ENCODE data around the gene PSMD4.
"Not testable (repeated sequence)": the region's sequence is repeated elsewhere in the genome, so short reads cannot be mapped to it uniquely, and the experiment has no call there.

PSMD4 gene

DNA sequence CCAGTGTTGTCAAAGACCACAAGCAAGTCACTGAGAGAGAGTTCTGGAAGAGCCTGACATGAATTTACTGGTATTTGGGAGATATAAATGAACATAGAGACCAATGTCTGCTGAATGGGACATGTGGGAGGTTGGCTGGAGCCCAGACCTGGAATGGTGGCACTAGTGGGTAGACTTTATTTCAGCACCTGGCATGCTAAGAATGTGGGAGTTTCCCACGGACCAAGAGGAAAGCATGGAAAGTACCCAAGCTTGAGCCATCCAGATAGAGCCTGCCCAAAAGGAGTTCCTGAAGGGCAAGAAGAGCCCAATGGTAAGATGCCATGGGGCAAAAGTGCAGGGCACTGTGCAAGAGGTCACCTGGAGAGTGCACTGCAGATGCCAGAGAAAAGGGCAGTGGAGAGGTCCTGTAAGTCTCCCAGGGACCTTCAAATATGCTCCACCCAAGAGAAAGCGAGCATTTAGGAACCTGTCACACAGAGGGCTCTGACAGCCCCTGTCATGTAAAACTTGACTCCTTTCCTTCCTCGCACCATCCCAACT, 19.5 kb downstream of the PSMD4 start:
- no peak for DNase-seq (ENCODE audit: low spot score)

DNA sequence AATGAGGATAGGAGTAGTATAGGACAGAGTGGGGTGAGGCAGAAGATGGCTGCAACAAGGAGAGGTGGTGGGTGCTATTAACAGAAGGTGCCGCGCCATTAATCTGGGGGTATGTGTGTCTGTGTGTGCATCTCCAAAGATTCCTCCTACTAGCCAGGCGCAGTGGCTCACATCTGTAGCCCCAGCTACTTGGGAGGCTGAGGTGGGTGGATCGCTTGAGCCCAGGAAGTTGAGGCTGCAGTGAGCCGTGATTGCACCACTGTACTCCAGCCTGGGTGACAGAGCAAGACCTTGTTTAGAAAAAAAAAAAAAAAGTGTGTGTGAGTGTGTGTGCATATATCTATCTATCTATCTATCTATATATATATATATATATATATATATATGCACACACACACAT, 20.8 kb downstream of the PSMD4 start:
- not testable (repeated sequence) for DNase-seq (ENCODE audit: low spot score)

DNA sequence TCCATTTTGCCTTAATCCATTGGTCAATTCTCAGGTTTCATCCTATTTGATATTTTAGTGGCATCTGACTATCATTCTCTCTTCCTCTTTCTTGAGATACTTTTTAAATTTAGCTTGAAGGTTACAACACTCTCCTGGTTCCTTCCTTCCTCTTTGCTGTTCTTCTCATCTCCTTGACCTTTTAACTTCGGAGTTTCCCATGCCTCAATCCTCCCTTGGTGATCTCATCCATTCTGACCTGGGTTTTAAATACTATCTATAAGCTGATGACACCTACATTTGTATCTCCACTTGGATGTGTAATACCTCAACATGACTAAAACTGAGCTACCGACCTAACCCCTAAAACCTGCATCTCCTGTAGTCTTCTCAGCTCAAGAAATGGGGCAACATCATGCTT, 22.7 kb downstream of the PSMD4 start:
- no peak for DNase-seq (ENCODE audit: low spot score)

DNA sequence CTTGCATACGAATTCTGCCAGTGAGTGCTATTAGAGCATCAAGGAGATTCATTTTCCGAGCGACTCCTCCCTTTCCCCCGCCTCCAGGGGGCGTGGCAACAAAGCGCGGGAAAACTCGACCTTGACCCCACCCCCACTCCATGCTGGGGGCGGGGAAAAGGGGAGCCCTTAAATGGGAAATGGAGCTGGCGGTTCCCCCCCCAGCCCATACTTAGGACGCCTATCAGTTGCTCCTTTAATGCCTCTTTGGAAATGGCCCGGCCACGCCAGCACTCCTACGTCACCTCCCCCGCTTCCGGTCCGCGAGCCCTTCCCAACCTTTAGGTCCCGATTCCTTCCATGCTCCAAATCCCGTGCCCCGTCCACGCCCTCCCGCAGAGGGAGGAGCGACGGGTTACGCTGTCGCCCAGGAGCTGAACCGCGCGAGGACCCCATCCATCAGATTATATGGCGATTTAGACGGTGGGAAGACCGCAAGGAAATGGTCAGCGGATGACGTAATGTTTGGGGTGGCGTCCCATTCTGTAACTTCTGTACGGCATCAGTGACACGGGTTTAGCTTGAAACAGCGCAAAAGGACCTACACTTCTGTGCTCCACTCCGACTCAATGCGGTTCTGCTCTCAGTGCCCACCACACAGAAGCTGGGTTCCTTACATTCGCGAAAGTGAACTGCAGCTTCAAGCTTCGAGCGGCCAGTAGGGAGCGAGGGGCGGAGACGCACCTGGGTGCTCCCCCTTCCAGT, 26.9 kb downstream of the PSMD4 start:
- peak; percentile 94 for DNase-seq (ENCODE audit: low spot score)

DNA sequence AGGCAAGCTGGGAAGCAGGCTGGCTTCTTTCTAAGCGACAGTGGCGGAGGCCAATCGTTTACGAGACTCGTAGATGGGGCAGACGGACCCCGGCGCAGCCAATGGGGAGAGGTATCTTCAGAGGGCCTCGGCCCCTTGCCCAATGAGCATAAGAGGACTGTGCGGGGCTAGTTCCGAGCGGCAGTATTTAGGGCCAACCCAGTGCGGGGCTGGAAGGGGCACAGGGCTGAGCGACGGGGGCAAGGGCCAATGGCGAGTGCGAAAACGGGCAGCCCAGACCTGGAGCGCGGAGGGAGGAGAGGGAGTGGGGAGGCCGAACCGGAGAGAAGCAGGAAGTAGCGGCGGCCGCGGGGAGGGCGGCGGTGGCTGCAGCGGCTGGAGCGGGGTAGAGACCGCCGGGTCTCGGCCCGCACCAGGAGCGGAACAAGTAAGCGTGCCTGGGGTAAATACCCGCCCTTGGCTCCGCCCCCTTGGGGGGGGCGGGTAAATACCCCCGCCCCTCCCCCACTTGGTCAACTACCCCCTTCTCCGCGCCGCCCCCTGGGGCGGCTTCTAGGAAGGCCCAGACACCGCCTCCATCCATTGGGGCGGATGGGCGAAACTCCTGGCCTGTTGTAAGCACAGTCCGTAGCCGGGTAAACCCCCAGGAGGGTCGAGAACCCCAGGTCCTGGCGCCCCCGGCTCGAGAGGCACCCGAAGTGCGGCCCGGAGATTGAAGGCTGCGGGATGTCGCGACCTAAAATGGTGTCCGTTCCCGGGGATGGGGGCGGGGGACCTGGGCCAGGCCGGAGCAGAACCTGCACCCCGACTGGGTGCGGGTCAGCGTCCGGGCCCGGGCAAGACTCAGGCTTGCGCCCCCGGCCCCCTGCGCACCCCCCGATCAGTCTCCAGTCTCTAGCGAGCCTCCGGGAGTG, 27.7 kb downstream of the PSMD4 start, which contains the start of gene ZNF687:
ZNF687 (plus strand) TSS at position 331 of the 914 bp plus-strand sequence. CDS start 3,993 bp downstream, outside the sequence.
- DNase-seq (ENCODE audit: low spot score) = peak; percentile 99

DNA sequence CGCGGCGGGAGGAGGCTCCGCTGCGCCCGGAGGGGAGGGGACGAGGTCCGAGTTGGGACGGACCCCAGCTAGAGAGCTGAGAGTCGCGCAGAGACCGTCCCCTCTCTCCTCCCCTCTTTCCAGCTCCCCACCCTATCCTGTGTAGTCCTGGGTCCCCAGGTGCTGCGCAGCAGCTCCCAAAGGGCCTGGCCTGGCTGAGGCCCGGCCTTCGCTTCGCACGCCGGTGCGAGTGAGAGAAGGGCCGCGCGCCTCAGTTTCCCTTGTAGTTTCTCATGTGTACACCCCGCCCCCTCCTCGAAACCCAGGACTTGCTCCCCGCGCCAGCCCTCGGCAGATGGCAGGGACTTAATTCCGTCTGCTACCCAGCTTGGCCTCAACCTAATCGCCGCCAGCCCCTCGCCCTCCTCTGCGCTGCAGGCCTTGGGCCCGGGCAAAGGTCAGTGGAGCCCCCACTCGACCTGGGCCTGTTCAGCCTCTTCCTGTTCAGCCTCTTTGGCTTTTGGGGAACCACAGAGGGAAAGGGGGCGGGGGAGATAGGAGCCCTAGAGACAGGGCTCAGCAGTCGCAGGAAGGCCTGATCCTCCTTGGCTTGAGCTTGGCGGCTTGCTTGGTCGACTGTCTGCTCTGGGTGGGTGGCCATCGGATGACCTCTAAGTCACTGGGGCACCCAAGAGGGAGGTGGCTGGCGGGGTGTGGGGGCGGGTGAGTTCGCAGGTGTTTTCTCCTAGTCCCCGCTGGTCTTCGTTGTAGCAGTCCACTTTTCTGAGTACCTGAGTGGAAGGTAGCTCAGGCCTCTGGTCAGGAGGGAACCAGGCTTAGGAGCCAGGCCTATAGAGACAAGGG, 28.6 kb downstream of the PSMD4 start:
- peak; percentile 27 for DNase-seq (ENCODE audit: low spot score)

DNA sequence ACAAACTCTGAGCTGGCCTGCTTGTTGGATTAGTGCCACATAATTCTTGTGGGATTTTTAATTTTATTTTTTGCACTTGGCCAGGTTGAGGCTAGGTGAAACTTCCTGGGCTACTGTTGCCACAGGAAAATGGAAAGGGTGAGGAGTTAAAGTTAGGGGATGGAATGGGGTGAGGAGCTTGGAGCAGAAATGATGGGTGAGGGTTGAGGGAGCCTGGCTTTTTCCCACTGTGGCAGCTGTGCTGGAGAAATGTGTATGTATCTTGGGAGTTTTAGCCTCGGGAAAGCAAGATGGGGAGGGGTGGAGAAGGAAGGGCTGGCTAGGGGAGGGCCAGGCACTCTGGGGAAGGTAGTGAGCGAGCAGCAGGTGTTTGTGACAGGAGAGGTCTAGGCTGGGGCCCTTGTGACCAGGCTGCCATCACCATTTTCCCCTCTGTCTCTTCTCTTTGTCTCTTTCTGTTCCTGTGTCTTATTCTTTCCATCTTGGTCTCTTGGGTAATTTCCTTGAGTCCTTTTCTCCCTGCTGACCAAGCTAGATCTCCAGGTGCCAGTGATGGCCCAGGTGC, 29.6 kb downstream of the PSMD4 start:
- DNase-seq (ENCODE audit: low spot score) = no peak

DNA sequence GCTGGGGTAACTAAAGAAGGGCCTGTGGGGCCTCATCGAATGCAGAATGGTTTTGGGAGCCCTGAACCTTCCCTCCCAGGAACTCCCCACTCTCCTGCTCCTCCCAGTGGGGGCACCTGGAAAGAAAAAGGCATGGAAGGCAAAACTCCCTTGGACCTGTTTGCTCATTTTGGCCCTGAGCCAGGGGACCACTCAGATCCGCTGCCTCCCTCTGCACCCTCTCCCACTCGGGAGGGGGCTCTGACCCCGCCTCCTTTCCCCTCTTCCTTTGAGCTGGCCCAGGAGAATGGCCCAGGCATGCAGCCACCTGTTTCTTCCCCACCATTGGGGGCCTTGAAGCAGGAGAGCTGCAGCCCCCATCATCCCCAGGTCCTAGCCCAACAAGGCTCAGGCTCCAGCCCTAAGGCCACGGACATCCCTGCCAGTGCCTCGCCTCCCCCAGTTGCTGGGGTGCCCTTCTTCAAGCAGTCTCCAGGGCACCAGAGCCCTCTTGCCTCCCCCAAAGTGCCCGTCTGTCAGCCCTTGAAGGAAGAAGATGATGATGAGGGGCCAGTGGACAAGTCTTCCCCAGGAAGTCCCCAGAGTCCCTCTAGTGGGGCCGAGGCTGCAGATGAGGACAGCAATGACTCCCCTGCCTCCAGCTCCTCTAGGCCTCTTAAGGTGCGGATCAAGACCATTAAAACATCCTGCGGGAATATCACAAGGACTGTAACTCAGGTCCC, 32.2 kb downstream of the PSMD4 start:
- no peak for DNase-seq (ENCODE audit: low spot score)

DNA sequence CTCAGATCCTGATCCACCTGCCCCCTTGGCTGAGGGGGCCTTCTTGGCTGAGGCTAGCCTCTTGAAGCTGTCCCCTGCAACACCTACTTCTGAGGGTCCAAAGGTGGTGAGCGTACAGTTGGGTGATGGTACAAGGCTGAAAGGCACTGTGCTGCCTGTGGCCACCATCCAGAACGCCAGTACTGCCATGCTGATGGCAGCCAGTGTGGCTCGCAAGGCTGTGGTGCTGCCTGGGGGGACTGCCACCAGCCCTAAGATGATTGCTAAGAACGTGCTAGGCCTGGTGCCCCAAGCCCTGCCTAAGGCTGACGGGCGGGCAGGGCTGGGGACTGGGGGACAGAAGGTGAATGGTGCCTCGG, 32.8 kb downstream of the PSMD4 start:
- no peak for DNase-seq (ENCODE audit: low spot score)

DNA sequence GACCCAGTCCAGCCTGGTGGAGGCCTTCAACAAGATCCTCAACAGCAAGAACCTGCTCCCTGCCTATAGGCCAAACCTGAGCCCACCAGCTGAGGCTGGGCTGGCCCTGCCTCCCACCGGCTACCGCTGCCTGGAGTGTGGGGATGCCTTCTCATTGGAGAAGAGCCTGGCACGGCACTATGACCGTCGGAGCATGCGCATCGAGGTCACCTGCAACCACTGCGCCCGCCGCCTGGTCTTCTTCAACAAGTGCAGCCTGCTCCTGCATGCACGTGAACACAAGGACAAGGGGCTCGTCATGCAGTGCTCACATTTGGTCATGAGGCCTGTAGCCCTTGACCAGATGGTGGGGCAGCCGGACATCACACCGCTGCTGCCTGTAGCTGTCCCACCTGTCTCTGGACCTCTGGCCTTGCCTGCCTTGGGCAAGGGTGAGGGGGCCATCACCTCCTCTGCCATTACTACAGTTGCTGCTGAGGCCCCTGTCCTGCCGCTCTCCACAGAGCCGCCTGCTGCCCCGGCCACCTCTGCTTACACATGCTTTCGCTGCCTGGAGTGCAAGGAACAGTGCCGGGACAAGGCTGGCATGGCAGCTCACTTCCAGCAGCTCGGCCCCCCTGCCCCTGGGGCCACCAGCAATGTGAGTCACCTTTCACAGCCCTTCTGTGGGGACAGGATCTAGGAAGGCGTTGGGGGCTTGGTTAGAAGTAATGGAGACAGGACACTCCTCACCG, 33.4 kb downstream of the PSMD4 start:
- no peak for DNase-seq (ENCODE audit: low spot score)

DNA sequence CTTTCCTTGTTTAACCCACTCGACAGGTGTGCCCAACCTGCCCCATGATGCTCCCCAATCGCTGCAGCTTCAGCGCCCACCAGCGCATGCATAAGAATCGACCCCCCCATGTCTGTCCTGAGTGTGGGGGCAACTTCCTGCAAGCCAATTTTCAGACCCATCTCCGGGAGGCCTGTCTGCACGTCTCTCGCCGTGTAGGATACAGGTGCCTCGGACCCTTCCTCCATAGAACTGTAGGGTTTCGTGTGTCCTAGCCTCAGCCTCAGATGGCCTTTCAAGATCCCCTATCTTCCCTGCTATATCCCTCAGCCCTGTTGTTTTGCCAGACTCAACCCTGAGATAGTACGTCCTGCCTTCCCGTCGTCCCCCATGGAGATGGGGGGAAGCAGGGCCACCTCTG, 34.0 kb downstream of the PSMD4 start:
- DNase-seq (ENCODE audit: low spot score) = no peak

DNA sequence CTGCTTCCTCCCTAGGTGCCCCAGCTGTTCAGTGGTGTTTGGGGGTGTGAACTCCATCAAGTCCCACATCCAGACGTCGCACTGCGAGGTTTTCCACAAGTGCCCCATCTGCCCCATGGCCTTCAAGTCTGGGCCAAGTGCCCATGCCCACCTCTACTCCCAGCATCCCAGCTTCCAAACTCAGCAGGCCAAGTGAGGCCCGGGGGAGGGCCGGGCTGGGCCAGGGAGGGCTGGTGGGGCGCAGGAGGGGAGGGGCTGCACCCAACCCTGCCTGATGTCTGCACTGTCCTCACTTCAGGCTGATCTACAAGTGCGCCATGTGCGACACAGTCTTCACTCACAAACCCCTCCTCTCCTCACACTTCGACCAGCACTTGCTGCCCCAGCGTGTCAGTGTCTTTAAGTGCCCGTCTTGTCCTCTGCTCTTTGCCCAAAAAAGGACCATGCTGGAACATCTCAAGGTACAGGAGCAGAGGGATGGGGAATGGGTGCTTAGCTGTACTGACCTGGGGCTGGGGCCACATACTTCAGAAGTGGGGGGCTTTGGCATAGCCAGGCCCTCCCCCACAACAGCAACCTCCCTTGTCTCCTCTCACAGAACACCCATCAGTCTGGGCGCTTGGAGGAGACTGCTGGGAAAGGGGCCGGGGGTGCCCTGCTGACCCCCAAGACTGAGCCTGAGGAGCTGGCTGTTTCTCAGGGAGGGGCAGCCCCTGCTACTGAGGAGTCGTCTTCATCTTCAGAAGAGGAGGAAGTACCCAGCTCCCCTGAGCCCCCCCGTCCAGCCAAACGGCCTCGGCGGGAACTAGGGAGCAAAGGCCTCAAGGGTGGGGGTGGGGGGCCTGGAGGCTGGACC, 34.8 kb downstream of the PSMD4 start:
- DNase-seq (ENCODE audit: low spot score) = no peak

DNA sequence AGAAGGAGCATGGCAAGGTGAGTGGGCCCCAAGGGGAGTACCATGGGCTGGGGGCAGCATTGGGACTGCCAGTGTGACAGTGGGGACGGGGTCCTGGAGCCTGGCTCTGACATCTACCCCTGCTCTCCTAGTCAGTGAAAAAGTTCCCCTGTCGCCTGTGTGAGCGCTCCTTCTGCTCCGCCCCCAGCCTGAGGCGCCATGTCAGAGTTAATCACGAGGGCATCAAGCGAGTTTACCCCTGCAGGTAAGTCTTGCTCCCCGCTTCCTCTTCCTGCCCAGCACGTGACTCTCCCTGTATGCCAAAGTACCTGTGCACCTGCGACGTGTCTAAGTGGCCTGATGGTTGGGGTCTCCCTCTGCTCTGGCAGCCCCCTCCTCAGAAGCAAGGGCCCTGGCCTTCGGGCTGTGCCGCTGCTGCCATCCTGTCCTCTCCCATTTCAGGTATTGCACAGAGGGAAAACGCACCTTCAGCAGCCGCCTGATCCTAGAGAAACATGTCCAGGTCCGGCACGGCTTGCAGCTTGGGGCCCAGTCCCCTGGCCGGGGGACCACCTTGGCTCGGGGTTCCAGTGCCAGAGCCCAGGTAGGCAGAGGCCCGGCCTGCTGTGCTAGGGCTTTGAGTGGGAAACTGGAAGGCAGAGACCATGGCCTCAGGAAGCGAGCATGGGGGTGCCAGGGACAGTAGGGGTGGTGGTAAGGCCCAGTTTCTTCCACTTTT, 35.6 kb downstream of the PSMD4 start:
- DNase-seq (ENCODE audit: low spot score) = no peak

DNA sequence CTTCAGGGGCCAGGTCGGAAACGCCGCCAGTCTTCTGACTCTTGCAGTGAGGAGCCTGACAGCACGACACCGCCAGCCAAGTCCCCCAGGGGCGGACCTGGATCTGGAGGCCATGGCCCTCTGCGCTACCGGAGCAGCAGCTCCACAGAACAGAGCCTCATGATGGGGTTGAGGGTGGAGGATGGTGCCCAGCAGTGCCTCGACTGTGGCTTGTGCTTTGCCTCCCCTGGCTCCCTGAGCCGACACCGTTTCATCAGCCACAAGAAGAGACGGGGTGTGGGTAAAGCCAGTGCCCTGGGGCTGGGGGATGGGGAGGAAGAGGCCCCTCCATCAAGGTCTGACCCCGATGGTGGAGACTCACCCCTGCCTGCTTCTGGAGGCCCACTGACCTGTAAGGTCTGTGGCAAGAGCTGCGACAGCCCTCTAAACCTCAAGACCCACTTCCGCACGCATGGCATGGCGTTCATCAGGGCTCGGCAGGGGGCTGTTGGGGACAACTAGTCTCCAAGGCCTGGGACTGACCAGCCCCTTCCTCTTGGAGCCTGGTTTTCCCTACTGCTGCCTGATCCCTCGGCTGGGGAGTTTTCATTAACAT, 36.3 kb downstream of the PSMD4 start:
- DNase-seq (ENCODE audit: low spot score) = no peak

DNA sequence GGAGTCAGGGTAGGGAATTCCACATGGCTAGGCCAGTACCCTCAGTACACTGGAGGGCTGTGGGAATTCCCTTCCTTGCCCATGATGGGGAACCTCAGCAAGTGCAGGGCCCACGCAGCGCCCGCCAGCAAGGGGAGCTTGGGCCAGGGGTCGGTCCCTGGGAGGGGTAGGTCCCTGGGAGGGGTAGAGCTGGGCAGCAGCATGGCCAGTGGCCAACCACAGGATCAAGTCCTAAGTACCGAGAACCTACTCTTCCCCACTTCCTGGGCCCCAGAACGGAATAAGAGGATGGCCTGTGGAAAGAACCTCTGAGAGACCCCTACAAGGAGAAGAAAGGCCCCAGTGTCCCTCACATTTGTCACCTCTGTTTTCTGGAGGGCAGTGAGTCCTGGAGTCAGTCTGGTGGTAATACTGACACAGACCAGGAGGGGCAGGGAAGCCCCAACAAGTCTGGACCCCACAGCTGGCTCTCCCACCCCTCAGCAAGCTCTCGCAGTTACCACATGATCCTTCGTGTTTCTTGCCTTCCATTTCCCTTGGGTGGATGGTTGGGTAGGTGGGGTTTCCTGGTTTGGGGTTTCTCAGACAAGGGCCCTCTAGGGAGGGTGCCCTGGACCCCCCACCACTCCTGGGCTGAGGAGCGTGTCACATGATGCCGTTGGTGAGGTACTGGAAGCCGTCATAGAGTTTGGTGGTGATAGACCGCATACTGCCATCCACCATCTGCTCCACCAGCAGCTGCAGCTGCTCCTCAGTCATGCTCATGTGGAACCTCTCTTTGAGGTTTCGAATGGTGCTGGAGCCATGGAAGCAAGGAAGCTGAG, 37.9 kb downstream of the PSMD4 start:
- DNase-seq (ENCODE audit: low spot score) = no peak

DNA sequence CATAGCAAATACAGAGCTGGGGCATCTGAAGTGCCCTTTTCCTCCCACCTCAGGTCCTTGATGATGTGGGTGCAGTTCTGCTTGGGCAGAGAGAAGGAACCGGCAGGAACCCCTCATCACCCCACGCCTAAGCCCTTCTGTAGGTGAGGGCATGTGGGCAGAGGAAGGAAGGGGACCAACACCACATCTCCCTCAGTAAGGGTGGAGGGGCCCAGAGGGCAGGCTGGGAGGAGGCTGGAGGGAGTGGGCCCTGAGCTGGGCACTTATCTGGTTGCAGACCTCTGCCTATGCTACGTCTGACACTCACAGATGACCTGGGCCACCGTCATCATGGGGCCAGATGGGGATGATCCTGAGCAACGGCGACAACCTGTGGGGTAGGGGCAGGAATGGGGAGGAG, 38.6 kb downstream of the PSMD4 start:
- no peak for DNase-seq (ENCODE audit: low spot score)

DNA sequence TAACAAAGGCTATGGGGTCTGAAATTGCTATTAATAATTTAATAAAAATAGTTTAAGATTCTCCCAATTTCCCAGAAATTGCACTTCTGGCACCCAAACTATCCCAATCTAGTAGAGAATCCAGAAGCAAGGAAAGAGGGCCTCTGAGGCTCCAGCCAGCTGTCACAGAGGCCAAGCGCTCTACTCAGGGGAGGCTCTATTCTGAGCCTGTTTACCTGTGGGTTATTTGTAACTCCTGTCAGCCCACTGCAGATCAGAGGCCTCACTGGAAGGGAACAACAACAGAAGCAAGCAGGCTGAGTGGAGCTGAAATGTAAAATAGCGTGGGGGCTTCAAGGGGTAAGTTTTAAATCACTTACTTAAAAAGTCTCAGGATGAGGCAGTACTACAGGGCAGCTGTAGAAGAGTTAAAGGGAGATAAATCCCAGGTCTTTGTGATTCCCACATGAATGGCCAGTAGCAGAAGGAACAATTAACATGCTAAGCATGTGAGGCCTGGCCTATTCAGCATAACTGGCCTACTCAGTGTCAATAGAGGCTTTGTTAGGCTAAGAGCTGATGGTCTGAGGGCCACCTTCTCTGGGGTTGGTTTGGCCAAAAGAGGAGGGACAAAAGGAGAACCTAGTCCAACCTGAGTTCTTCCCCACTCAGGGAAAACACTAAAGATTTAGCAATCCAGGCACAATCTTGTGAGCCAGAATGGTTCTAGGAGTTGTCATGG, 40.4 kb downstream of the PSMD4 start:
- DNase-seq (ENCODE audit: low spot score) = no peak

Measured in AG08396 (cell line).